Fibroblast of gingiva (primary cell): Measurements from ENCODE around the gene NDUFAF4.
A peak's percentile ranks its signal among the peaks of the same experiment; 100 is the strongest.
"Not testable (repeated sequence)": the region's sequence is repeated elsewhere in the genome, so short reads cannot be mapped to it uniquely, and the experiment has no call there.

ENCODE experiments used
- DNase-seq: peaks from one replicate; pipeline ENCODE4 v3.0.0-alpha.2; 2011; ENCODE audit warnings: low read depth

The NDUFAF4 gene

DNA sequence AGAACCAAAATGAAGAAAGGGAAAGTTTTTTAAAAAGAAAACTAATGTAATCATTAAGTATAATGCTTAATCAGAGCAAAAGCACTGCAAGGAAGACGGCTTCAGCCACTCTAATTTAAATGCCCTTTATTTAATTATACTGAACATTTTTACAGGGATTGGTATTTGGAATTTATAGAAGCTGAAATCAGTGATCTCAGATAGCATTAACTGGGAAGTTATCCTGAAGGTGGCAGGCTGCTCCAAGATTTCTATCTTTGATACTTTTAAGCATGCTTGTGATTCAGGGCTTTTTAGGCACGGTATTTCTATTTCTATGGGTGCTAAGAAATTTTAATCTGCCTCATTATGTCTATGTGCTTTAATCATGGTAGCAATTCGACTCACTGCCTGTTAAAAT is 1.3 kb upstream of the NDUFAF4 start:
- peak; percentile 43 for DNase-seq

DNA sequence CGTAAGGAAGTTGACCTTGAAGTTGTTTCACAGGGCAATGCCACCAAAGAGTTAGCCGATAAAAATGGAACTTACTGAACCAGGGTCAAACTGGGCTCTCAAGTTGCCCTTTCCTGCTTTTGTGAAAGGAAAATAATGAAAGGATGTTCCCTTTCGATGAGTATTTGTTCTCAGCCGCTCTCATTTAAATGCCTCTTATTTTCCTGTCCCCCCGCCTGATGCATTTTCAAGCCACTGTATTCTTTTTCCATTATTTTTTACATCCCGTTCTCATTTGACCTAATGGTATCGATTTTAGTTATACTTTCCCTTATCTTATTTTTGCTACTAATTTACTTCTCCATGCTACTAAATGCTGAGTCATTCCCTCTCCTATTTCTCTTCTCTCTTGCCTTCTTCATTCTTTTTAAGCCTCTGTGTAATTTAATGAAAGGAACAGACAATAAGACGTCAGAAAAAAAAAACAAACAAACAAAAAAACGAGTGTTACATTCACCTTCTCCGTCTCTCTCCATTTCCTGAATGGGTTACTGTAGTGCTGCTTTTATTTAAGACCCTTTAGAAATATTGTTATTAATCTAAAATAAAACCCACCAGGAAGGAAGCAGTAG is 655 bp upstream of the NDUFAF4 start:
- peak; percentile 25 for DNase-seq

DNA sequence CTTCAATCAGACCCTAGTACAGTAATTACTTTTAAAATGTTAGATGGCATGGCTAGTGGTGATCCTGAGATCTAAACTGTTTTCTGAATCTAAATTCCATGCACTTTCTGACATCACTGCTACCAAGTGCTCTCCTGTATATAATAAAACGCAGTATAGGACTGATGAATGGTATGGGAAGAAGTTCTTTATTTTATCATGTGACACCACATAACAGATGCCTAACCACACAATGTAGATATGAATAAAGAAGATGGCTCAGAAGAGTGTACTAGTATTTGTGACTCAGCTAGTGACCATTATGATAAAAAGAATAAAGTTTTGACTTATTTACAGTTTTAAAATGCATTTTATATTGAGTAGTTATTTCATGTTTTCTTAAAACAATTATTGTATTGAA is 8.5 kb downstream of the NDUFAF4 start:
- DNase-seq = no peak

DNA sequence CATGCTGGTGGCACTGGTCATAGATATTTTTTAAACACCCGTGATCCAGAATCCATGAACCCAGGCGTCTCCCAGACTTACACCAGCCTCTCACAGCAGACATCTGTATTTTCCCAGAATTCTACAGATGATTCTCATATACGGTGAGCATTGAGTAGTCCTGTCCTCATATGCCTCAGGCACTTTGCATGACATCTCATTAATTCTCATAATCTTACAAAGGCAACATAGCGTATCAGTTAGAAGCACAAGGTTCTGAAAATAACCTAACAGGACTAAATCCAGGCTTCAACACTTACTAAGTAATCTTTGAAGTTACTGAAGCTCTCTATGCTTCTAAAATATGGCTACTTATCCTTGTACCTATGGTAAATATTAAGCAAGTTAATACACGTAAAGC is 8.9 kb downstream of the NDUFAF4 start:
- DNase-seq = no peak

DNA sequence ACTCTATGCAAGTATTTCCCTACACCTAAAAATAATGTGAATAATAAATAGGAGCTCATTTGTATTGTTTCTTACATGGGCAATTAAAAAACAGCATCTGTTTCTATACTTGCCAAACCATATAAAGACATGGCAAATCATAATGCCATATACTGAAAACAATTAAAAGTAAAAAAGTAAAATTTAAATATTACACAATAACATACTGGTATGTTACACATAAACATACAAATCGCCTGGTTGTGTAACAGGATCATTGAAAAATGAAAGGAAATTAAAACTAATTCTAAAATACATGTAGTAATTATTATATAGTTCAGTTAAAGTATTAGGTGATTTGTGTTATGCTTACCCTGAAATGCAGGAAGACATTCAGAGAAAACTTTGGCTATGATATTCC is 11.2 kb downstream of the NDUFAF4 start:
- no peak for DNase-seq

DNA sequence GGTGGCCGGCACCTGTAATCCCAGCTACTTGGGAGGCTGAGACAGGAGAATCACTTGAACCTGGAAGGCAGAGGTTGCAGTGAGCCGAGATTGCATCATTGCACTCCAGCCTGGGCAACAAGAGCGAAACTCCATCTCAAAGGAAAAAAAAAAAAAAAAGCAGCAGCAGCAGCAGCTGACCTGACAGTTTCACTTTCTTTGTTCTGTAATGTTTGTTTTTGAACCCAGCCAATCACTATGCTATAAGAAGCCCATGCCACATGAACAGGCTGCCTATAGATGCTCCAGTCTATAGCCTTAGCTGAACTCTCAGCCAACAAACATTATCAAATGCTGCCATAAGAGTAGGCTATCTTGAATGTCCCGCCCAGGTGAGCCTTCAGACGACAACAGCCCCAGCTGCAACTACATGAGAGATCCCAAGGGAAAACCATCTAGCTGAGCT is 12.5 kb downstream of the NDUFAF4 start:
- DNase-seq = not testable (repeated sequence)

DNA sequence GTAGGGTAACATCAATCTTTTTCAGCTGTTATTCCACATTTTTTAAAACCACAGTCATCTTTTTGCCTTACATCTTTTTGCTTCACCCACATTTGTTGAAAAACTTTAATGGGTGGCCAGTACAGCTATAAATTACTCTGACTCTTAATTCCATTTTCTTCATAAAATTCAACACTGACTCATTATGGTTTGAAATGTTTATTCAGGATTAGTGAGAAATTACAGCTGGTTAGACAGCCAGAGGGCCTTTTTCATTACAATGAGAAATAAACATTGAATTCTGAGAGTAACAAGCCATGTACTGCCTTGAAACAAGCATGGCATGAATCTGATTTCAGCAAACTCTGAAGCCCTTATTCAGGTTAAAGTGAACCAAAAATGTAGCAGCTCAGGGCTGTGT is 19.5 kb downstream of the NDUFAF4 start:
- no peak for DNase-seq

DNA sequence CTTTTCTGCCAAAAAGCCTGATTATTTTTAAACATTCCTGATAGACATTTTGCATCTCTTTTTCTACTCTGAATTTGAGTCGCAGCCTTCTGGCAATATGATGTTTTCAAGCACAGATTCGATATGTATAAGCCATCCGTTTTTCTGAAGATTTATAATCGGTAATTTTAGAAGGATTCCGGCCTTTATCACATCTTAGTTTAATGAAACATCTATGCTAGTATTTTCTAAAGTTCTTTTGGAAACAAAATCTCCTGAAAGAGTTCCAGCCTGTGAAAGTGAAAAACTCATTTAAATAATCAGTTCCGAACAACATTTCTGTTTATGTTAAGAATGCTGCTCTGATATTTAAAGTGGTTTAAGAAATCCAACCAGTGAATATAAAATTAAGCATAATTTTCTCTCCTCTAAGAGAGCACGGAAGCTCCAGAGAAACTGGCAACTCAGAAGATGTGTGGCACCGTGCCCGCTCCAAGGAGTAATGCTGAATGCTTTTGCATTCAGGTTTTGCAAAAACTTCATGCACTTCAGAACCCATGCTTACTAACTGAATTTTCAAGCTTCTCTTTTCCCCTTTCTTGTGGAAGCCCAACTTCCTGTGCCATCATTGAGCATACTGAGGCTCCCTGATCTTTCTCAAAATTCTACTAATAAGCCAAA is 20.7 kb downstream of the NDUFAF4 start:
- no peak for DNase-seq

DNA sequence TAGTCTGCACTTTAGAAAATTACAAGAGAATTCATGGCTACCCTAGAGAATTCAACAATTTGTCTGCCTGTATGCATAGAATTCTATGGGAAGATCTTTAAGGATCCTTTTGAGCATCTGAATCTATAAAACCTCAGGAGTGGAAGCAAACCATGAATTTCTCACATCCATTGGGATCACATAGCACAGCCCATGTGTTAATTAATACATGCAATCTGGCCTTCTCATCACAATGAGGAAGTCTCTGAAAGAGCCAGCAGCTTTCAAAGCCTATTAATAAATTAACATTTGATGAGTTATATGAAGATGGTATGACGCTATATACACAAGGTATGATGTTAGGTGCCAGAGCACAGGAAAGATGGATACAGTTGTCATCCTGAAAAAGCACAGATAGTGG is 24.7 kb downstream of the NDUFAF4 start:
- no peak for DNase-seq

DNA sequence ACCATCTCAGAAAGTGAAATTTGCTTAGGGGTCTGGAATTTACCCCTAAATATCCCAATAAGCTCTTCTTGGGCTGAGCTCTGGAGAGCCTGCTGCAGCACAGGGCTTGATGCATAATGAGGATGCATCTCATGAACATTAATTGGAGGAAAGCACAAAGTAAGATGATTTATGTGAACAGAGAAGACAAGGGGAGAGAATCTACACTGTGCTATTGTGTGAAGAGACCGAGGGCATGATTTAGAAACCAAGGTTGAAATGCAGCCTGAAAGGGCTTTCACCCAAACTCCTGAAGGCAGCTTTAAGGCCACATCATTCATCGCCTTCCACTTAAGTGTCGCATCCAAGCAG is 32.7 kb downstream of the NDUFAF4 start:
- DNase-seq = no peak

DNA sequence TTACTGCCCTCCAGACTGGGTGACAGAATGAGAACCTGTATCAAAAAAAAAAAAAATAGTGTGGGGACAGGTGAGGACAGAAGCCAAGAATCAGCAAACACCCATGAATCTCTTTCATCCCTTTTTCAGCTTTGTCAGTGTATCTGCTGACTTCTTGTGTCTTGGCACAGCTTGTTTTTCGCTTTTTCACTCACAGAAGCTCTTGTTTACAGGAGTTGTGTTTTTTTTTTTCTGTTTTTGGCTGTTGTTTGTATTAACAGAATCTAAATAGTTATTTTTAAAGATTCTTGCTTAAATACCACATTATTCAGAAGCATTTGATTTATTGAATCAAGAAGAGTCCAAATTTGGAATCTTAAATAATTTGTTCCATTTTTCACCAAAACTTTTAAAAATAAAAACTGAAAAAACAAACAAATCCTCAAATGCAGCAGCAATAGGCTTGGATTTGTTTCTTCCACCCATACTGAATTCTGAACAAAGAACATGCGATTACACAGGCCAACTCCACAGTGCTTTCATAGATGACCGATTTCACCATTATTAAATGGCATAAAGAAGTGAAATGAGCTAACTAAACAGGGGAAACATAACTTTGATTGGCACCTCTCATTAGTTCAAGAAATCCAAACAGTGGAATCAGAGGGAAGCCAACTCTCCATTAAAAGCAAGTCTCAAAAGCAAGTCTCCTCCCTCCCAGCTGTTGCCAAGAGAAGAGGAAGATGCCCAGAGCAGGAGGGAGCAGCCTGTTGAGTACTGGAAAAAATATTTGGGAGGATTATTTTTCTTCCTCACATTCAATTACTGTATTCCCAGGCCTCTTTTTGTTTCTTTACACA is 33.3 kb downstream of the NDUFAF4 start:
- no peak for DNase-seq

DNA sequence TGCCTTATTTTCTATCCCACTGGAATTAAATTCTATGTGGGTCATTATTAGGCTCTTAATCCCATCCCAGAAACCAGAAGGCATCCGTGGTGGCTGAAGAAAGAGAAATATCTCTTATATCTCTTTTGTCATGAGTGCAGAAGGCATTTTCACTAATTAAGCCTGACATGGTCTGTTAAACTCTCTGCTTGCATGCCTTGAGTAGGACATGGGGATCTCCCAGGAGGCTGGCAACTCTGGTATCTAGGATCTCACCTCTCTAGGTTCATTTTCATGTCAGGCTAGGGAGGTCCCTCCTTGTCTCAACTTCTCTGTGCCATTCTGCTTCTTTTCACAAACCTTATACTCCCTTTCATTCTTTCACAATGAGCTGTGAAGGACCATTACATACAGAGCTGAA is 35.1 kb downstream of the NDUFAF4 start:
- no peak for DNase-seq

DNA sequence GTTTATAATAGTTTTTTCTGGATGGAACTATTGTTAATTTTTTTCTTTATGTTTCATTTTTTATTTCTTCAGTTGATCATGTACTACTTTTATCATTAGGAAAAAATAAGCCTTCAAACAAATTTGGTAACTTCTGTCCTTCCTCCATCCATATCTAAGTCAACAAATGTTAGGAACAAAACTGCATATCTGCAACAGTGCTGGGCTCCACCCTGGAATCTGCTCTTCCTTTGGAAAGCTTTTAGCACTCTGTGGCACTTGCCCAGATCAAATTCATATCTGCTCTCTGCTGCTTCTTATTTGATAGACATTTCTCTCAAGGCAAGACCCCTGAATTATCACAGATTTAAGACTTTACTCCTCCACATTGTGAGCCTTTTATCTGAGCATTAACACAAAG is 36.1 kb downstream of the NDUFAF4 start:
- no peak for DNase-seq

DNA sequence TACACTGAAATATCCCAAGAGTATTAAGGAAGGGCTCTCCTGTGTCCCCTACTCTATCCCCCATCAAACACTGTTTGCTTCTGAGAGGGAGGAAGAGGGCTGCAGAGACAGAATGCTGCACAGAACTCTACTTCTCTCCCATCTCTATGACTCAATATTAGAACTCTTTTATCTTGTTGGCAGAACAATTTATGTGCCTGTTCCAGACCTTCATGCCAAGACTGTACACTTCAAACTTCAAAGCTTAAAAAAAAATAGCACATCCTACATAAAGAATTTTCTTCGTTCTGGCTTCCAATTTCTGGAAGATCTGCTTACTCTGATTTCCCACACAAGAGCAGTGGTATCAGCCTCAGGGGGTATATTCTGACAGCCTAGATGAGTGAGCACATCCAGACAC is 40.8 kb downstream of the NDUFAF4 start:
- DNase-seq = no peak

DNA sequence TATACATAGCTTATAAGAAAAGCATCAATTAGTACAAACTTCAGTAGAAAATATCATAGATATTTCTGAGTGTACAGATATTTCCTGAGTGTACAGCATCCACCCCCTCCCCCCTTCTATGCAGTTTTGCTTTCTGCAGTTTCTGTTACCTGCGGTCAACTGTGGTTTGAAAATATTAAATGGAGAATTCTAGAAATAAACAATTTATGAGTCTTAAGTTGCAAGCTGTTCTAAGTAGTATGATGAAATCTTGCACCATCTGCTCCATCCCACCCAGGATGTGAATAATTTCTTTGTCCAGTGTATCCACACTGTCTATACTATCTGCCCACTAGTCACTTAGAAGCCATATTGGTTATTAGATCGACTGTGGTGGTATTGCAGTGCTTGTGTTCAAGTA is 44.6 kb downstream of the NDUFAF4 start:
- DNase-seq = peak; percentile 50

DNA sequence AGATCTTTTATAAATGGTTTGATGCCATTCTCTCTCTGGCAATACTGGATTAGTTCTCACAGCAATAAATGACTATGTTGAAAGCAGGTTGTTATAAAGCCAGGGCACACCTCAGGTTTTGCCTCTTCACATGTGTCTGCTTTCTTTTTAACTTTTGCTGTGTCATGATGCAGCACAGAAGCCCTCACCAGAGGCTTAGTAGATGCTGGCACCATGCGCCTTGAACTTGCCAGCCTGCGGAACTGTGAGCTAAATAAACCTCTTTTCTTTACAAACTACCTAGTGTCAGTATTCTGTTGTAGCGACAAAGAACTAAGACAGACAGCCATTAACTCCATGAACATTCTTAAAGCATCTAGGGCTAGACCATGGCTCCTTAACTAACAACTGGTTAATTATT is 45.1 kb downstream of the NDUFAF4 start:
- DNase-seq = no peak

DNA sequence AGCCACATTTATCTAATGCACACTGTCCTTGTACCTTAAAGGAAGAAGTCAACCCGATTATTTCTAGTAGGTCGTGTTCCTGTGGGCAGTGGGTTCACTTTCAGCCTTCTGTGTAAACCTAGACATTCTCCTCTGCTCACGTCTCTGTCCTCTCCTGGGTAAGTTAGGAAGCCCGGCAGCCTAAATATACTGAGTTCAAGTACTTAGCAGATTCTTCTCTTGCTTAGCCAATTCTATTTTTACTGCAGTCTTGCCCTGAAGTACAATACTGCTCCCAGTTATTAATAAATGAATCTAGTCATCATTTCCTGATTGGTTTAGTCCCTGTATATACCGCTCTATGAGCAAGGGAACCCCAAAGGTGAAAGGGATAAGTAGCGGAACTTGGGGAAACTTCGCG is 45.8 kb downstream of the NDUFAF4 start:
- no peak for DNase-seq

DNA sequence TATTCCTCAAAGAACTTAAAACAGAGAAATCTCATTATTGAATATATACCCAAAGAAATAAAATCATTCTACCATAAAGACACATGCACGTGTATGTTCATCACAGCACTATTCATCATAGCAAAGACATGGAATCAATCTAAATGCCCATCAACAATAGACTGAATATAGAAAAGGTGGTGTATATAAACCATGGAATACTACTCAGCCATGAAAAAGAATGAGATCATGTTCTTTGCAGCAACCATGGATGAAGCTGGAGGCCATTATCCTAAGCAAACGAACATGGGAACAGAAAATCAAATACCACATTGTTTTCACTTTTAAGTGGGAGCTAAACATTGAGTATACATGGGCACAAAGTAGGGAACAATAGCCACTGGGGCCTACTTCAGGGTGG is 48.1 kb downstream of the NDUFAF4 start:
- no peak for DNase-seq

DNA sequence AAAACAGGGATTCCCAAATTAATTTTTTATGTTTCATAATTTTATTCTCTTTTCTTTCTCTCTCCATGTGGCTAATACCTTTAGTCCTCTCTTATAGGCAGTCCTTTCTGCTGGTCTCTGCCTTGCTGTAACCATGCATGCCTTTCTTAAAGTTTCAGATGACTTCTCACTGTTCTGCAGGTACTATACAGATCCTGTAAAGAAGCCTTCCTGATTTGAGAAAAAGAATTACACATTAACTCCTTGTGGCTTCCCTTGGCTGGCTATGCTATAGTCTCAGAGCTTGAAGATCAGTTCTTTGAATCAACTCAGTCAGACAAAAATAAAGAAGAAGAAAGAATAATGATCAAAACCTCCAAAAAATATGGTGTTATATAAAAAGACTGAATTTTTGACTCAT is 53.2 kb downstream of the NDUFAF4 start:
- no peak for DNase-seq

DNA sequence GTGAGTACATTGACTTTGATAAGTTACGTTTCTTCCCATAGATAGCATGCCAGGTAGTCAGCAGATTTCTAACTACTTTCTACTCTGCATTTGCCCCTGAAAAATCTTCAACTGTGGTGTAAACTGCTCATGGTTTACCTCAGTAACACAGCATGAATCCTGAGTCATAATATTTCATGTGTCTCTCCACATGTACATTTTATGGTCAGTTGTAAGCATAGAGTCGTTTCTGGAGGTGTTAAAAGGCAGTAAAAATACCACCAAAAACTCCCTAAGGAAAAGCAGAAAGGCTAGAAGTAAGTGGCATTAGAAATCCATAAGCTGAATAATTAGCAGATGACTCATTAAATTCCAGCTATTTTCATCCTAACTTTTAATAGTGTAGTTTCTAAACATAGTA is 56.3 kb downstream of the NDUFAF4 start:
- no peak for DNase-seq
